GM18508 (cell line): ENCODE results near the gene CCDC196.

ENCODE experiments used
- ATAC-seq: cut with Tn5 transposase; IDR thresholded peaks from one replicate; pipeline ENCODE4 v1.9.1; 2021; ENCODE audit warnings: moderate number of reproducible peaks; ENCODE audit not compliant: insufficient read depth, unreplicated experiment

Gene CCDC196

DNA sequence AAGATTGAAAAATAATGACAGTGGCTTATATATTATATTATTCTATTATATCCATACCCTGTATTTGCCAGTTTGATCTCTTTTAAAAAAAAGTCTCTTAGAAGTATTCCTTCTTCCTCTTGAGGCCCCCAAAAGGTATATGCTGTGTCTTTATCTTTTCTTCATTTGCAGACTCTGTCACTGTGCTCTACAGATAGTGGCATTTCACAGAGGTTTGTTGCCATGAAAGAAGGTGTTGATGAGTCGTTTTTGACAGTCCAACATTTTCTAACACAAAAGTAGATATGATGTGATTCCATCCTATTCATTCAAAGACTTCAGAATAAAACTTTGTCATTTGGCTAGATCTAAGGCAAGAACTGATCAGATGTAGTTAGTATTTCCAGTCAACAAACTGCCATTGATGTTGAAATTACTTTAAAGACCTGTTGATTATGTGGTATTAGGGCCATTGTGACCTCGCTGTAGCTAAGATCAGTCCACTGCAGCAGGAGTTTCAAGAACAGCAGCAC is at the start of gene CCDC196:
Gene CCDC196 (plus strand): TSS at position 462 of the 512 bp plus-strand sequence. CDS start 132 bp downstream, outside the sequence.
- ATAC-seq = no peak

DNA sequence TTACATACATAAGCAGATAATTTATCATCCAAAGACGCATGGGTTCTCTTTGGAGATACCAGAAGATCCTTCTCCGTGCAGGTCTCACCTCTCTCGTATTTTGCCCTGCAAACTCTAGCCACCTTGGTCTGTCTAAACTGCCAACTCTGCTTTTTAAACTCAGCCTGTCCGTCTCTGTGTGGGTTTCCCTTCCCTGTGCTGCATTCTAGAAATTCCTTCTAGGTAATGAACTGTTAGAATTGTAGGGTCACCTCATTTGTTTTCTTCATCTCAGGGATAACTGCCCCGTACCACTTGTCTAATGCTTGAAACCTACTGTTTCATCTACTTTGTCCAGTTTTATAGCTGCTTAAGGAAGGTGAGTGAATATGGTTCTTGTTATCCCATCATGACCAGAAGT is 45.4 kb upstream of the CCDC196 start:
- no peak for ATAC-seq

DNA sequence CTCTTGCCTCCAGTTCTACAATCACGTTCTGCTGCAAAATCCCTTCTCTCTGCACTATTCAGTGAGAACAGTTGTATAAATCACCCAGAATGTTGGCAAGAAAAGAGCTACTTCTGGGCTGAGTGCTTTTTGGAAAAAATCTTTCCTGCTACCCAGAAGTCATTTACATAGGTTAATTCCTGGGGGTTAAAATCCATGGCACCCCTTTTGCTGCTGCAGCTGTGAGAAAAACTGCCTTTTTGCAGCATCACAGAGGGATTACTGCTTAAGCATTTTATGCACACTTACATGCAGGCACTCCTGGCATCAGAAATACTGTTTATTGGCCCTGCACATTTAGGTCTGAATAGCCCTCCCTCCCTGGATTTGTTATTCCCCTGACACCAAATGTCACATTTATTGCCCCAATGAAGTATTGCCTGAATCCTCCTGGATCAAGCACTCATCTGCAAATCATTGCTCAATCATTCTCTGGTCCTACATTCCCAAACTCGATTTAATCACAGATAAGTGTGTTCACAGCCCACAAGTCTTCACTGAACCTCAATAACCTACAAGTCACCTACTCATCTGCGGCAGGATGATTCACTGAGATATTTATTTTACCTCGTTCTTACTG is 43.1 kb upstream of the CCDC196 start:
- no peak for ATAC-seq

GRCh38 chr14:66443785-66444184 is 42.4 kb upstream of the CCDC196 start:
- no peak for ATAC-seq

- ATAC-seq = no peak
Measured at GRCh38 chr14:66444271-66444927, 41.8 kb upstream of the CCDC196 start.

GRCh38 chr14:66445936-66446335 is 40.2 kb upstream of the CCDC196 start:
- no peak for ATAC-seq

- ATAC-seq = no peak
Measured at GRCh38 chr14:66453469-66453868, 32.7 kb upstream of the CCDC196 start.

DNA sequence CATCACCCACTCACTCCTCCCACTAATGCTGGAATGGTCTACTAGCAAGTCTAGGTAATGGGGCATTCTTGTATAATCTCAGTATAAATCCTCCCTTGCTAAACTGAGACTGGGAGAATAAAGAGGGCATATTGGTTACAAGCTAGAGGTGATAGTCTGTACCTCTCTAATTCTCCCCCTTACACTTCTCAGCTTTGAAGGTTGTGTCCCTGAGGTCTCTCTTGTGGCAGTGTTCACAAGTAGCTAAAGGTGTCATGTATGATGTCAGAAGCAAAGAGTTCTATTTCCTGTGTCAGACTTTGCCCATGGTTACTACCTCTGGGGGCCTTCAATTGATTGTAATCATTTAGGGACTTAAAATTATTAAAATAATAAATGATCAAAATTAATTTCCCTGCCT is 26.6 kb upstream of the CCDC196 start:
- no peak for ATAC-seq

DNA sequence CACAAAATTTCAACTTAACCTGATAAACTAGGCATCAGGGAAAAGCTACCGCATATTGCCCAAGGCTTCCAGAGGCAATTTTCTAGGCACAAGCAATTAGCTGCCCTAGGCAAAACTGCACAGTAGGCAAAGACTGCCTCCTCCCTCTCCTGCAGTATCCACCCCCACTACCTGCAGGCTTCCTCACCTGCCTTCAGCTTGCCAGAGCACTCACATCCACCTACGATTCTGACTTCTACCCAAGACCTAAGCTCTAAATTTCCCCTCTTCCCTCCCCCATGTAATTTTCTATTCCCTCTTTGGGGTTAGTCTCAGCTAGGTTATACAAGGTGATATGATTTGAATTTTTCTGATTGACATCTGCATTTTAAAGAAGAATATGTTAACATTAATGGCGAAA is 21.9 kb upstream of the CCDC196 start:
- no peak for ATAC-seq

DNA sequence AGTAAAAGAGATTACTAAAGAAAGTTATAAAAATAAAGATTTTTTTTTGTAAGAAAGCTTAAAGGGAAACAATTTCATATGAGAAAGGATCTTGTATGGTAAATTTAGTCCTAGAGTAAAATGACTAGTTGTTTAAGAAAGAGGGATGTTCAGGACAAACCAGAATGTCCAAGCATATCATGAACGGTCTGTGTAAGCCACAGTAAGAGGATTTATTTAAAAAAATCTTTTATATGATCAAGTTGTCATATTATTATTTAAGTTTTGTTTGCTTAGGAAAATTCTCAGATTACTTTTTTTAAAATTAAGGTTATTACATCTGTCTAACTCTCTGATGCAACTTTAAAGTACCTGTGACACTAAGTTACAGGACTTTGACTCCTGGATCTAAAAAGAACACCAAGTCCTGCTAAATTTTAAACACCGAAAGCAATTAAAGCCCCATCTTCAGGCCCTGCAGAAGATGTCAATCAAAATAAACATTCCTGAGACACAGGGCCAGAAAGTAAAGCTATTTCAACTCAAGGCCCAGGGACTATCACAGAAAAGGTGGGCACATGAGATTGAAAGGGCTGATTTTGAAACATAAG is 17.3 kb upstream of the CCDC196 start:
- no peak for ATAC-seq

DNA sequence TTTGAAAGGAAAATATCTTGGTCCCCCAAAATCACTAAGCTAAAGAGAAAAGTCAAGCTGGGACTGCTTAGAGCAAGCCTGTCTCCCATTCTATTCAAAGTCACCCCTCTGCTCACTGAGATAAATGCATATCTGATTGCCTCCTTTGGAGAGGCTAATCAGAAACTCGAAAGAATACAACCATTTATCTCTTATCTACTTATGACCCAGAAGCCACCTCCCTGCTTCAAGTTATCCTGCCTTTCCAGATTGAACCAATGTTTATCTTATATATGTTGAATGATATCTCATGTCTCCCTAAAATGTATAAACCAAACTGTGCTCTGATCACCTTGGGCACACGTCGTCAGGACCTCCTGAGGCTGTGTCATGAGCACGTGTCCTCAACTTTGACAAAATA is 14.6 kb upstream of the CCDC196 start:
- no peak for ATAC-seq

DNA sequence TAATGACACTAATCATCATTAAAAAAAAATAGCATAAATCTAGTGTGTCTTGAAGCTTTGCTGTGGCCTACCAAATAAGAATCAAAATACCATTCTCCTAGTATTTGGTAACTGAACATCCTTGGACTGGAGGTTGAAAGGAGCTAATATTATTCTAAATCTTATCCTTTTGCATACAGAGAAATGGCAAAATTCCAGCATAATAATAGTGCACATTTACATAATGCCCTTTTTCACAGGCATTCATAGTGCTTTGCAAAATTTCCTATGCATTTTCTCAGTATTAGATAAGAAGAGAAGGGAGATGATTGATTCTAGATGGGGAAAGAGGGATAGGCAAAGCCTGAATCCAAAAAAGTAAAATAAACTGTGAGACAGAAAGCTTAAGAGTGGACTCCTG is 13.9 kb upstream of the CCDC196 start:
- no peak for ATAC-seq

DNA sequence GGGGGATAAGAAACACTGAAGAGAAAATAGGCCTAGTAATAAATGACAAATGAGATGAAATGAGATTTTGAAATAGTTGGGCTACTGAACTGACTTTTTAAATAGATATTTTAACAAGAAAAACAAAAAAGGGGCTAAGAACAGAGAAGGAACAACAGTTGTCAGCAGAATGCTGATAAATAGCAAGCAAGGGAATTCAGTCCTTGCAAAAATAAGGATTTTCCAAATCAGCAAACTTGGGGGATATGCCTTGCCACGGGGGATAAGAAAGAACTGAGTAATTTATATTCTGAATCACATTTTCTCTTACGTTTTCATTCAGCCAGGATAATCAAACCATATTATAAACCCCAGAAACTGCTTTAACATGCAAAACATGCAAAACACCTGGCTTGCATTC is 12.9 kb upstream of the CCDC196 start:
- ATAC-seq = no peak

- ATAC-seq = no peak
Measured at GRCh38 chr14:66476964-66477363, 9.2 kb upstream of the CCDC196 start.

GRCh38 chr14:66477567-66477966 is 8.6 kb upstream of the CCDC196 start:
- ATAC-seq = no peak

GRCh38 chr14:66482873-66483272 is 3.3 kb upstream of the CCDC196 start:
- ATAC-seq = no peak

GRCh38 chr14:66483322-66483721 is 2.8 kb upstream of the CCDC196 start:
- no peak for ATAC-seq

GRCh38 chr14:66485029-66485428 is 1.1 kb upstream of the CCDC196 start:
- ATAC-seq = no peak

DNA sequence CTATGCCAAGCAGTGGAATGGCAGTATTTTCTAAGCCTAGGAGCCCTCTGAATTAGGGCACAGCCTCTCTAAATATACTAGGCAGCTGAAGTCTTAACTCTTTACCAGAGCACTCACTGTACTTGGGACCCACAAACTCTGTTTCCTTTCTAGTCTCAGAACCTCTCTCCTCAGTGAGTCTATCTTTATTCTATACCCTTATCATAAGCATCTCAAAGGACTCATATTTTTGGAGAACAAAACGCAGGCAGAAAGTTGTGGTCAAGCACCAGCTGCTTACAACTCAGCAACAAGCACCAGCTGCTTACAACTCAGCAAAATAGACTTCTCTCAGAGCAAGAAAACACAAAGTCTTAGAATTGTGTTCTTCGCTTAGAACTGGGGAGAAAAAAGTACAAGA is 993 bp downstream of the CCDC196 start:
- ATAC-seq = no peak

DNA sequence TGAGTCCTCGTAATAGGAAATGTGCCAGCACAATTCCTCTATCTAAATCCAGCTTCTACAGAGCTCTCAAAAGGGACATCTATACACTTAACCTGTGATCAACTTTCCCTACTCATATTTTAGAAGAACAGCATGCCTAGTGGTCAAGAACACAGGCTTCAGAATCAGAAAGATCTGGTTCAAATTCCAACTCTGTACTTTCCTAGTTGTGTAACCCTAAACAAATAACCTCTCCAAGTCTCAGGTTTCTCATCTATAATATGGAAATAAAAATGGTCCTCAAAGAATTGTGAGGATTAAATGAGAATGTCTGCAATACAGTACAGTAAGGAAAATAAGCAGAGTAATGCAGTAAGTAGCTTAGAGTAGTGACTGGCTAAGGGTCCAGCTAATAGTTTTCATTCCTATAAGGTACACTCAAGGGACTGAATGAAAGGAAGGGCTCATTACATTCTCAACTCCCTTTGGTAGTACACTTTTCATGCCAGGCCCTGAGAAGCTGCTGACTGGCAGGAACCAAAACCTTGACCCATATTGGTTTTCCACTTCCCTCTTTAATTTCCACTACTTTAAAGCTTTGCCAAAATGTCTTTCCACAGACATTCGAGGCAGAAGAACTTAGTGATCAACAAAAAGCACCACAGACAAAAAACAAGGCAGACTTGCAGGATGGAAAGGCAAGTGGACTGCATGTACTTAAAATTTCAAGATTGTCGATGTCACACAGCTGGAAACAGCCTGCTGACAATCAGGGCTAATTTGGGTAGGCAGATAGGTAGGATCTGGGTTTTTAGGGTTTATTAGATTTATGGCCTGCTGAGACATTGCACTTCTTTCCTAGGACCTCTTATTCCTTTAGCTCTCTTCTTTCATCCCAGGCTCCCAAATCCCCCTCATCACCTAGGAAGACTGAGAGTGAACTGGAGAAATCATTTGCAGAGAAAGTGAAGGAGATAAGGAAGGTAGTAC is 4.3 kb downstream of the CCDC196 start:
- no peak for ATAC-seq

GRCh38 chr14:66493750-66494149 is 7.6 kb downstream of the CCDC196 start:
- ATAC-seq = no peak
